ENCODE measurements around the gene POC5.

POC5 gene

GRCh38 chr5:75656311-75657003, 60.8 kb downstream of the POC5 start:
- no peak for DNase-seq

GRCh38 chr5:75654693-75655295, 62.4 kb downstream of the POC5 start:
- DNase-seq: no peak

- DNase-seq: no peak
These were observed 63.7 kb downstream of the POC5 start for GRCh38 chr5:75653521-75653920.

- no peak for DNase-seq
These were observed 65.5 kb downstream of the POC5 start for GRCh38 chr5:75651575-75652238.

GRCh38 chr5:75648712-75649111, 68.5 kb downstream of the POC5 start:
- DNase-seq: no peak

GRCh38 chr5:75640826-75641225, 76.4 kb downstream of the POC5 start:
- no peak for DNase-seq

GRCh38 chr5:75640395-75640794, 76.8 kb downstream of the POC5 start:
- no peak for DNase-seq

- DNase-seq: no peak
These were observed 77.5 kb downstream of the POC5 start for GRCh38 chr5:75639535-75640311.

GRCh38 chr5:75637949-75638348, 79.3 kb downstream of the POC5 start:
- no peak for DNase-seq

- no peak for DNase-seq
These were observed 84.9 kb downstream of the POC5 start for GRCh38 chr5:75632321-75632720.

GRCh38 chr5:75630875-75631274, 86.4 kb downstream of the POC5 start:
- no peak for DNase-seq

GRCh38 chr5:75627801-75628200, 89.4 kb downstream of the POC5 start:
- no peak for DNase-seq

- DNase-seq: no peak
These were observed 90.3 kb downstream of the POC5 start for GRCh38 chr5:75626959-75627358.

Measured in stimulated activated CD4-positive, alpha-beta T cell treated with anti-CD3 and anti-CD28 coated beads, Interleukin-1b, Interleukin-23, amount 100 ng/mL, for 48 hours (primary cell).